Keratinocyte (primary cell): Measurements from ENCODE around the gene CSMD2. TPM values are rescaled to one million over a fixed set of nuclear protein-coding genes. Genes with fewer than 3 reads are reported as not detected.

Experiments
- DNase-seq: peaks from one replicate; pipeline ENCODE4 v3.0.0-alpha.2; 2011; ENCODE audit warnings: low read depth, missing footprints, low spot score
- FAIRE-seq: peaks from 2 replicates; lab custom pipeline; 2011; peaks lifted over from hg19 to GRCh38; lab: Jason Lieb, UNC
- H2AFZ ChIP-seq: 2 replicates; pipeline ENCODE4 v1.6.0; 2012; ENCODE audit warnings: low read length, control low read depth, inconsistent platforms; ENCODE audit not compliant: control insufficient read depth
- H3K27ac ChIP-seq: 2 replicates; pipeline ENCODE4 v1.5.1; 2011; ENCODE audit warnings: low read length; ENCODE audit not compliant: control insufficient read depth, insufficient read depth
- H3K27me3 ChIP-seq: 3 replicates; pipeline ENCODE4 v1.6.0; 2011; ENCODE audit warnings: low read length; ENCODE audit not compliant: control insufficient read depth, insufficient read depth; ENCODE audit errors: extremely low read depth
- H3K36me3 ChIP-seq, 2 experiments: 2 replicates in 1 of 2; 3 replicates in 1 of 2; pipeline ENCODE4 v1.5.1; 2011; ENCODE audit warnings: low read length in 2 of 2, mild to moderate bottlenecking in 1 of 2; ENCODE audit not compliant: control insufficient read depth in 2 of 2, insufficient read depth in 2 of 2; ENCODE audit errors: extremely low read depth in 1 of 2
- H3K4me1 ChIP-seq: 3 replicates; pipeline ENCODE4 v1.5.1; 2011; ENCODE audit warnings: low read length; ENCODE audit not compliant: control insufficient read depth, insufficient read depth; ENCODE audit errors: extremely low read depth
- H3K4me2 ChIP-seq: 3 replicates; pipeline ENCODE4 v1.6.0; 2011; ENCODE audit warnings: low read depth, low read length; ENCODE audit not compliant: control insufficient read depth, insufficient read depth; ENCODE audit errors: extremely low read depth
- H3K4me3 ChIP-seq, 3 experiments: fragments of 200-600 bp in 1 of 3; sonication (generic) in 1 of 3; 2 replicates in 2 of 3; 3 replicates in 1 of 3; pipeline ENCODE4 v1.5.1; 2011 to 2016; ENCODE audit warnings: low read length in 3 of 3, mild to moderate bottlenecking in 3 of 3, control low read depth in 2 of 3, inconsistent platforms in 1 of 3, low read depth in 1 of 3, mixed read lengths in 1 of 3, mixed run types in 1 of 3, moderate library complexity in 1 of 3; ENCODE audit not compliant: control insufficient read depth in 2 of 3, insufficient read depth in 2 of 3; ENCODE audit errors: extremely low read depth in 1 of 3
- H3K79me2 ChIP-seq: 2 replicates; pipeline ENCODE4 v1.6.0; 2012; ENCODE audit warnings: low read length; ENCODE audit not compliant: control insufficient read depth, insufficient read depth
- H3K9ac ChIP-seq: 3 replicates; pipeline ENCODE4 v1.6.0; 2011; ENCODE audit warnings: low read length; ENCODE audit not compliant: control insufficient read depth, insufficient read depth; ENCODE audit errors: extremely low read depth
- H3K9me1 ChIP-seq: 3 replicates; pipeline ENCODE4 v1.6.0; 2011; ENCODE audit warnings: low read length; ENCODE audit not compliant: control insufficient read depth, insufficient read depth; ENCODE audit errors: extremely low read depth
- H3K9me3 ChIP-seq: 2 replicates; pipeline ENCODE4 v1.5.1; 2012; ENCODE audit warnings: low read depth, low read length; ENCODE audit not compliant: control insufficient read depth
- H4K20me1 ChIP-seq: 3 replicates; pipeline ENCODE4 v1.6.0; 2011; ENCODE audit warnings: low read length; ENCODE audit not compliant: control insufficient read depth, insufficient read depth; ENCODE audit errors: extremely low read depth
- EZH2 ChIP-seq: IDR thresholded peaks from one replicate; pipeline ENCODE4 v1.6.1; 2012; ENCODE audit warnings: inconsistent platforms, mild to moderate bottlenecking, low read length, moderate library complexity
- dilution Hi-C: fragments of 300-500 bp; cut with MboI; formaldehyde crosslinking; loops from one replicate; pipeline ENCODE4 v1.7.0; 2020; ENCODE audit warnings: low sequenced_read_pairs; ENCODE audit not compliant: extremely low pct_ligation_motif_present
- polyA plus RNA-seq, 5 experiments: library from polyadenylated mRNA; depleted of rRNA in 3 of 5; stranded (reverse) in 3 of 5; stranded (forward) in 1 of 5; unstranded in 1 of 5; fragments of >200 nt; gene quantifications; 1 replicate in 1 of 5; 2 replicates in 3 of 5; 3 replicates in 1 of 5; pipeline versions ENCODE4 v1.2.1 to v1.2.3, GENCODE V29; 2011 to 2012; ENCODE audit warnings: missing spikeins in 2 of 5, low read depth in 1 of 5, low replicate concordance in 1 of 5
- TF ChIP-seq, protein P1 (sequence below), 3 experiments: IDR thresholded peaks in 1 of 3; conservative IDR thresholded peaks in 1 of 3; optimal IDR thresholded peaks in 1 of 3; 2 replicates in 2 of 3; 3 replicates in 1 of 3; pipeline versions ENCODE3 to v1.5.1; 2011; ENCODE audit warnings: low read length in 3 of 3, mild to moderate bottlenecking in 3 of 3, moderate library complexity in 2 of 3, control low read depth in 1 of 3, inconsistent platforms in 1 of 3; ENCODE audit not compliant: insufficient read depth in 2 of 3; ENCODE audit errors: extremely low read depth in 1 of 3

CSMD2 gene
- polyA plus RNA-seq, 1 donor (not counting 4 experiments of a cell fraction or from before 2014, with no cell fraction given): 2.0 TPM

DNA sequence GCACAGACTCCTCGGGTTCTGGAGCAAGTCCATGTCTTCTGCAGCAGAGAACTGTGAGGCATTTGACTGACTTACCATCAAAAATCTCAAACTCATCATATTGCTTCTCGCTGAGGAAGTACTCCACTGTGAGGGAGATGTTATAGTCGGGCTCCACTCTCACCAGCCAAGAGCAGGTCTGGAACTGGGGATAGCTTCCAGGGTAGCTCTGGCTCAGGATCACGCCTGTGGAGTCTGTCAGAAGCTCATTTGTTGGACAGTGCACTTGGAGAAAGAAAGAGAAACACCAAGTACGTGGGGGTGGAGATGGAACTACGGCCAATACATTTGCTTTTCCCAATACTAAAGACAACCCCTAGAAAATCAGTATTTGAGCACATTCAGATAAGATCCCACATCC is 581.5 kb downstream of the CSMD2 start:
- no peak for FAIRE-seq
- dilution Hi-C loops: no loop called here
- Histone ChIP-seq H3K4me2 (no peak overlapping the region), H3K27ac (no peak overlapping the region), H3K36me3 (no peaks in the 10 kb centered on the region), H3K4me1 (no peaks in the 10 kb centered on the region), H3K27me3 (no peaks in the 10 kb centered on the region), H4K20me1 (no peaks in the 10 kb centered on the region), H3K4me3 (no peak overlapping the region), H3K79me2 (no peaks in the 10 kb centered on the region), H3K9ac (no peak overlapping the region), H3K9me1 (no peaks in the 10 kb centered on the region), H3K9me3 (no peaks in the 10 kb centered on the region), H2AFZ (no peak overlapping the region)
- no peak for DNase-seq
- no peak for TF ChIP-seq EZH2
- TF ChIP-seq, protein P1, sequence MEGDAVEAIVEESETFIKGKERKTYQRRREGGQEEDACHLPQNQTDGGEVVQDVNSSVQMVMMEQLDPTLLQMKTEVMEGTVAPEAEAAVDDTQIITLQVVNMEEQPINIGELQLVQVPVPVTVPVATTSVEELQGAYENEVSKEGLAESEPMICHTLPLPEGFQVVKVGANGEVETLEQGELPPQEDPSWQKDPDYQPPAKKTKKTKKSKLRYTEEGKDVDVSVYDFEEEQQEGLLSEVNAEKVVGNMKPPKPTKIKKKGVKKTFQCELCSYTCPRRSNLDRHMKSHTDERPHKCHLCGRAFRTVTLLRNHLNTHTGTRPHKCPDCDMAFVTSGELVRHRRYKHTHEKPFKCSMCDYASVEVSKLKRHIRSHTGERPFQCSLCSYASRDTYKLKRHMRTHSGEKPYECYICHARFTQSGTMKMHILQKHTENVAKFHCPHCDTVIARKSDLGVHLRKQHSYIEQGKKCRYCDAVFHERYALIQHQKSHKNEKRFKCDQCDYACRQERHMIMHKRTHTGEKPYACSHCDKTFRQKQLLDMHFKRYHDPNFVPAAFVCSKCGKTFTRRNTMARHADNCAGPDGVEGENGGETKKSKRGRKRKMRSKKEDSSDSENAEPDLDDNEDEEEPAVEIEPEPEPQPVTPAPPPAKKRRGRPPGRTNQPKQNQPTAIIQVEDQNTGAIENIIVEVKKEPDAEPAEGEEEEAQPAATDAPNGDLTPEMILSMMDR (optimal IDR thresholded peaks at IDR 0.05 in 1 of 3, IDR thresholded peaks at IDR 0.05 in 1 of 3, conservative IDR thresholded peaks at IDR 0.05 in 1 of 3; ENCODE audit: extremely low read depth in 1 of 3, insufficient read depth in 2 of 3, low read length in 3 of 3): no peak

DNA sequence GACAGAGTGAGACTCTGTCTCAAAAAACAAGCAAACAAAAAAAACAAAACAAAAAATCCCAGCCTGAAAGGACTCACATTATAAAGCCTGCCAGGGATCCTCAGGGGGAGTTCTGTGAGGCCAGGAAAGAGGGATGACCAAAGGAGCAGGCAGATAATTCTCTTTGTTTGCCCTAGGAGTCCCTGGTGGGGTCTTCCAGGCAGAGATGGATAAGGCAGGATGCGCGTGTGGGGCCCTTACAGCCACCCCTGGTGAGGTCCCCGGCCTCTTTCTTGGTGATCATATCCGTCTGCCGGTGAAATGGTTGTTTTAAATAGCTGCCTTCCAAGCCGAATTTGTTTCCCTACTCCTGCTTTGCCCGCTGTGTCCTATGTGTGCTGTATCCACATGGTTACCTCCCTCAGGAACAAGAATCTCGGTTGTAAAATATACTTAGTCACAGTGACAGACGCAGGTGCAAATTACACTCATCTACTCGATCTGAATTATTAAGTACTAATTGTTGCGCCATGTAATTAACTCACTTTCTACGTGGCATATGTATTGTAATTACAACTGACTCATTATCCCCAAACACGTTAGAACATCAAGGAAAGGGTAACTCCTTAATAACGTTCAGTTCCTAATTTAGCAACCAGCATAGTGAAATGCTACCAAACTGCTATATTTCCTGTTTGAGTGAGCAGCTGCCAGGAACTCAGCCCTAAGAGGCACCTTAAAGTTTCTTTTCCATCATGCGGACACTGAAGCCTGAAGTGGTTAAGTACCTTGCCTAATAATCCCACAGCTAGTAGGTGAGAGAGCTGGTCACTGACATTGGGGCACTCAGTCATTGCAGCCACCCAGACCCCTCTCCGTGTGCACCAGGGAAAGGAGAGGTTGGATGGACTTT is 586.2 kb downstream of the CSMD2 start:
- DNase-seq (no peak), FAIRE-seq (no peak)
- H2AFZ ChIP-seq: no peak overlapping the region
- H3K27me3 ChIP-seq: peaks cover 3% of the 10 kb centered on the region
- dilution Hi-C loops: no loop called here
- H3K9me1 ChIP-seq: no peaks in the 10 kb centered on the region
- H3K4me1 ChIP-seq: no peaks in the 10 kb centered on the region
- no peaks in the 10 kb centered on the region for H3K36me3 ChIP-seq
- H4K20me1 ChIP-seq: no peaks in the 10 kb centered on the region
- no peak overlapping the region for H3K4me2 ChIP-seq
- H3K9me3 ChIP-seq: no peaks in the 10 kb centered on the region
- H3K79me2 ChIP-seq: no peaks in the 10 kb centered on the region
- TF ChIP-seq, protein P1 (optimal IDR thresholded peaks at IDR 0.05 in 1 of 3, IDR thresholded peaks at IDR 0.05 in 1 of 3, conservative IDR thresholded peaks at IDR 0.05 in 1 of 3; ENCODE audit: extremely low read depth in 1 of 3, insufficient read depth in 2 of 3, low read length in 3 of 3): no peak
- no peak for TF ChIP-seq EZH2
- H3K4me3 ChIP-seq: no peak overlapping the region
- H3K27ac ChIP-seq: no peak overlapping the region
- no peak overlapping the region for H3K9ac ChIP-seq
